Astrocyte (in vitro differentiated cells and primary cell): Measurements from ENCODE around the gene MAST2. TPM values are rescaled to one million over a fixed set of nuclear protein-coding genes. Genes with fewer than 3 reads are reported as not detected.
A peak's percentile ranks its signal among the peaks of the same experiment; 100 is the strongest.

Source experiments
- DNase-seq: peaks from one replicate; pipeline ENCODE4 v3.0.0-alpha.2; 2010; ENCODE audit warnings: low read depth
- FAIRE-seq: peaks from 2 replicates; lab custom pipeline; 2011; peaks lifted over from hg19 to GRCh38; lab: Jason Lieb, UNC
- H2AFZ ChIP-seq: 2 replicates; pipeline ENCODE4 v1.6.0; 2012; ENCODE audit warnings: low read depth, low read length, inconsistent platforms
- H3K27ac ChIP-seq: 2 replicates; pipeline ENCODE4 v1.5.1; 2011; ENCODE audit warnings: low read depth, low read length, inconsistent platforms
- H3K27me3 ChIP-seq: 2 replicates; pipeline ENCODE4 v1.6.0; 2011; ENCODE audit warnings: low read length, inconsistent platforms; ENCODE audit not compliant: insufficient read depth
- H3K36me3 ChIP-seq: 2 replicates; pipeline ENCODE4 v1.5.1; 2011; ENCODE audit warnings: low read length, inconsistent platforms; ENCODE audit not compliant: insufficient read depth
- H3K4me1 ChIP-seq: 2 replicates; pipeline ENCODE4 v1.5.1; 2011; ENCODE audit warnings: low read length, inconsistent platforms; ENCODE audit not compliant: insufficient read depth
- H3K4me2 ChIP-seq: 2 replicates; pipeline ENCODE4 v1.6.0; 2012; ENCODE audit warnings: low read length, inconsistent platforms
- H3K4me3 ChIP-seq: 2 replicates; pipeline ENCODE4 v1.5.1; 2011; ENCODE audit warnings: low read depth, mild to moderate bottlenecking, low read length, inconsistent platforms; ENCODE audit not compliant: insufficient read depth
- H3K79me2 ChIP-seq: 2 replicates; pipeline ENCODE4 v1.6.0; 2012; ENCODE audit warnings: mild to moderate bottlenecking, low read length, inconsistent platforms; ENCODE audit not compliant: insufficient read depth
- H3K9ac ChIP-seq: 2 replicates; pipeline ENCODE4 v1.6.0; 2012; ENCODE audit warnings: mild to moderate bottlenecking, low read length, inconsistent platforms
- H3K9me3 ChIP-seq: 2 replicates; pipeline ENCODE4 v1.5.1; 2012; ENCODE audit warnings: low read depth, mild to moderate bottlenecking, low read length, inconsistent platforms; ENCODE audit not compliant: insufficient read depth
- H4K20me1 ChIP-seq: 2 replicates; pipeline ENCODE4 v1.6.0; 2012; ENCODE audit warnings: low read length, inconsistent platforms; ENCODE audit not compliant: insufficient read depth
- H3K27ac Mint-ChIP-seq: one replicate; pipeline ENCODE4 v1.8.0; 2021; ENCODE audit warnings: mild to moderate bottlenecking, mixed read lengths; ENCODE audit not compliant: unreplicated experiment
- H3K27me3 Mint-ChIP-seq: one replicate; pipeline ENCODE4 v1.8.0; 2021; ENCODE audit warnings: low read depth, mixed read lengths; ENCODE audit not compliant: unreplicated experiment
- H3K36me3 Mint-ChIP-seq: one replicate; pipeline ENCODE4 v1.8.0; 2021; ENCODE audit warnings: low read depth, mixed read lengths; ENCODE audit not compliant: unreplicated experiment
- H3K4me1 Mint-ChIP-seq: one replicate; pipeline ENCODE4 v1.8.0; 2021; ENCODE audit warnings: low read depth, mixed read lengths; ENCODE audit not compliant: unreplicated experiment
- H3K4me3 Mint-ChIP-seq: one replicate; pipeline ENCODE4 v1.8.0; 2021; ENCODE audit warnings: mild to moderate bottlenecking, moderate library complexity, mixed read lengths; ENCODE audit not compliant: unreplicated experiment
- H3K9me3 Mint-ChIP-seq: one replicate; pipeline ENCODE4 v1.8.0; 2021; ENCODE audit warnings: mild to moderate bottlenecking, mixed read lengths; ENCODE audit not compliant: unreplicated experiment
- CTCF ChIP-seq: IDR thresholded peaks from 2 replicates; pipeline ENCODE4 v1.5.1; 2011; ENCODE audit warnings: low read depth, mild to moderate bottlenecking, inconsistent platforms, low read length, moderate library complexity; ENCODE audit not compliant: insufficient read depth
- EZH2 ChIP-seq: IDR thresholded peaks from 2 replicates; pipeline ENCODE4 v1.6.1; 2012; ENCODE audit warnings: mild to moderate bottlenecking, low read length, inconsistent platforms; ENCODE audit not compliant: insufficient read depth
- total RNA-seq: library from RNA; stranded (reverse); gene quantifications from 2 replicates; pipeline ENCODE4 v1.2.1, GENCODE V29; 2021

Gene MAST2
- total RNA-seq, 1 donor from 2014 or later = 41.0 TPM

GRCh38 chr1:46062651-46063319 is 259.4 kb downstream of the MAST2 start:
- no peak for TF ChIP-seq EZH2
- TF ChIP-seq CTCF = no peak
- Mint-ChIP-seq H3K36me3 (peaks cover 21% of the 10 kb centered on the region), H3K27me3 (no peaks in the 10 kb centered on the region), H3K4me3 (no peak overlapping the region), H3K27ac (no peak overlapping the region), H3K4me1 (peaks cover 3% of the 10 kb centered on the region), H3K9me3 (no peaks in the 10 kb centered on the region)
- Histone ChIP-seq H3K4me1 (no peaks in the 10 kb centered on the region), H3K27ac (no peak overlapping the region), H3K4me3 (no peak overlapping the region), H3K9ac (no peak overlapping the region), H3K9me3 (no peaks in the 10 kb centered on the region), H2AFZ (no peak overlapping the region), H3K27me3 (no peaks in the 10 kb centered on the region), H4K20me1 (no peaks in the 10 kb centered on the region), H3K36me3 (peaks cover 10% of the 10 kb centered on the region), H3K79me2 (no peaks in the 10 kb centered on the region), H3K4me2 (peak overlapping the region; percentile 20)
- DNase-seq = no peak
- FAIRE-seq = no peak

DNA sequence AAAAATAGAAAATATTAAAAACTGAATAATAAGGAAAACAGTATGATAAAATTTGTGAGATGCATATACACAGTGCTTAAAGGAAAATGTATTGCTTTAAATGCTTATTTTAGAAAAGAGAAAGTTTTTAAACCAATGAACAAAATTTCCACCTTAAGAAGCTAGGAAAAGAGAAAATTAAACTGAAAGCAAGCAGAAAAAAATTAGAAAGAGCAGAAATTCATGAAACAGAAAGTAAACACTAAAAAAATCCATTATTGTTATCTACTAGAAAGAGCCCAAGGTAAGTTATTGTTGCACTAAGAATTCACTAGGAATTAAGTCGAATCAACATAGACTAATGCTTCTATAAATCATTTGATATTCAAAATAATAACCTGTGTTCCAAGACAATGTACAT is 261.3 kb downstream of the MAST2 start:
- Mint-ChIP-seq H3K27ac (no peak overlapping the region), H3K4me3 (no peak overlapping the region), H3K36me3 (peaks cover 12% of the 10 kb centered on the region), H3K4me1 (peaks cover 3% of the 10 kb centered on the region), H3K27me3 (no peaks in the 10 kb centered on the region), H3K9me3 (no peaks in the 10 kb centered on the region)
- no peak overlapping the region for H2AFZ ChIP-seq
- peaks cover 10% of the 10 kb centered on the region for H3K36me3 ChIP-seq
- no peaks in the 10 kb centered on the region for H3K79me2 ChIP-seq
- no peak overlapping the region for H3K4me3 ChIP-seq
- no peaks in the 10 kb centered on the region for H3K27me3 ChIP-seq
- no peak for DNase-seq
- H4K20me1 ChIP-seq = peaks cover 5% of the 10 kb centered on the region
- no peak overlapping the region for H3K4me2 ChIP-seq
- H3K9ac ChIP-seq = no peak overlapping the region
- no peaks in the 10 kb centered on the region for H3K9me3 ChIP-seq
- H3K4me1 ChIP-seq = no peaks in the 10 kb centered on the region
- FAIRE-seq = no peak
- TF ChIP-seq CTCF = no peak
- no peak for TF ChIP-seq EZH2
- no peak overlapping the region for H3K27ac ChIP-seq

- Histone ChIP-seq H3K9me3 (no peaks in the 10 kb centered on the region), H3K79me2 (no peaks in the 10 kb centered on the region), H4K20me1 (peaks cover 5% of the 10 kb centered on the region), H3K27me3 (no peaks in the 10 kb centered on the region), H3K9ac (no peak overlapping the region), H3K4me3 (no peak overlapping the region), H2AFZ (no peak overlapping the region), H3K27ac (no peak overlapping the region), H3K36me3 (peaks cover 10% of the 10 kb centered on the region), H3K4me2 (no peak overlapping the region), H3K4me1 (no peaks in the 10 kb centered on the region)
- Mint-ChIP-seq H3K36me3 (peaks cover 12% of the 10 kb centered on the region), H3K27me3 (no peaks in the 10 kb centered on the region), H3K27ac (no peak overlapping the region), H3K4me3 (no peak overlapping the region), H3K9me3 (no peaks in the 10 kb centered on the region), H3K4me1 (peaks cover 3% of the 10 kb centered on the region)
- no peak for DNase-seq
- TF ChIP-seq CTCF (no peak), EZH2 (no peak)
- FAIRE-seq = peak; percentile 23
Measured at GRCh38 chr1:46065405-46065804, 262.0 kb downstream of the MAST2 start.
